ENCODE data around the gene PDE4B.
A peak's percentile ranks its signal among the peaks of the same experiment; 100 is the strongest.

Gene PDE4B

DNA sequence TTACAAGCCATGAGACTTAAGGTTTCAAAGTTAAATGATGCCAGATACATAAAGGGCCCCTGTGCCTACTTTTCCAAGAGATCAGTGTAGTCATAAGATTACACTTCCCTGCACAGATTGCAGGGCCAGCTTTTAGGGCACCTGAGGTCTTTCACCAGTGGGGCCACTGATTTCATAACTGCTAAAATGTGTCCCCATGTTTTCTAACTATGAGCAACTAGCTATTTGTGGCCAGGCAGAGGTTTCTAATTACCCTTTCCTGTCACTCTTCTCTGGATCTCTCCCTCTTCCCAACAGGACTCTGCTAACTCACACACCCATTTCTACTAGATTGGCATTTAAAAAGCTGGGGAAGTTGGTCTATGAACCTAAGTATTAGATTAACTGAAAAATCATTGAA lies 534.2 kb downstream of the PDE4B start:
- no peak for DNase-seq

DNA sequence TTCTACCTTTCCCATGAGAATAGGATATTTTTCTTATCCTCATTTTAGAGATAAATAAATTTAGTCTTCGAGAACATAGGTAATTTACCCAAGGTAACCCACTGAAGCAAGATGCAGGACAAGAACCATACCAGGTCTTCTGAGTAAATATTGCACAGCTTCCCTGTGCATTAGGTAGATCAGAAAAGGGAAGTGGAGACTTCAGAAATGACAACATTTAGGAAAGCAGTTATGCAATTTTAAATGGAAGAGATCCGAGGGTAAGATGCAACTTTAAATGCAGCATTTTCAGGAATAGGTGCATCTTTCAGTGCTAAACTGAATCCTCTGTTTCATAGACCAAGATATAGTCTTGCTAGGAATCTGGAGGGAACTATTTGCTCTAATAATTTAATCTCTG lies 534.9 kb downstream of the PDE4B start:
- no peak for DNase-seq

DNA sequence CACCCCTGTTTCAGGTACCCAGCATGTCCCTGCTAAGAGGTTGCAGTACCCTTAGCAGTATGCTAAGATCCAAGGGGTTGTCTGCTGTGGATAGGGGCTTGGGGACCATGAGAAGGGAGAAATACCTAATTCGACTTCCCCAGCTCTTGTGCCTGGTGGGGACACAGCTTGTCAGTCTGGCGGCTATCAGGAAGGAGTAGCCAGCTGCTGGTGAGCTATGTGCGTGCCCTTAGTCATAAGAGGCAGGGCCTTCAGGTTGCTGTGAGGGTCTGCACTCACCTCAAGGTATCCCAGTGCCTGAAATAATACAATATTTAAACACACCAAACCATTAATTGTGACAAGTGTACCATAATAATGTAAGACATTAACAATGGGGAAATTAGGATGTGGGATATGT lies 536.2 kb downstream of the PDE4B start:
- DNase-seq: no peak

DNA sequence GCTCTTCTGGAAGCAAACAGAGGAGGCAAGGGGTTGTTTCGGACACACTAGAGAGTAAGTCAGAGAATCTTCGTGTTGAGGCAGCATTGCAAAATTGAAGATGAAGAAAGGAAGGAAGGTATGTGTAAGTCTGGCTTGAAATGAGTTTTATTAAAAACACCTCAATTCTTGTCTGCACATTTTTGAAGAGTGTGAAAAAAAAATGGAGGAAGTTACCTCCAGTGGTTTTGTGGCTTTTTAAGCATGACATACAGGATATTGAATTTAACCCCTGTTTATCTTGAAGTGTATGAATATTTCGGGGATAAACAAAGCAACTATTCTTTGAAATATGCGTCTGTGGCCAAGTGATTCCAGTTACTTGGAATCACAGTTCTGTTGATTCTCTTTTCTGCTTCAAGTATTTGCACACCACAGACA lies 538.0 kb downstream of the PDE4B start:
- no peak for DNase-seq

DNA sequence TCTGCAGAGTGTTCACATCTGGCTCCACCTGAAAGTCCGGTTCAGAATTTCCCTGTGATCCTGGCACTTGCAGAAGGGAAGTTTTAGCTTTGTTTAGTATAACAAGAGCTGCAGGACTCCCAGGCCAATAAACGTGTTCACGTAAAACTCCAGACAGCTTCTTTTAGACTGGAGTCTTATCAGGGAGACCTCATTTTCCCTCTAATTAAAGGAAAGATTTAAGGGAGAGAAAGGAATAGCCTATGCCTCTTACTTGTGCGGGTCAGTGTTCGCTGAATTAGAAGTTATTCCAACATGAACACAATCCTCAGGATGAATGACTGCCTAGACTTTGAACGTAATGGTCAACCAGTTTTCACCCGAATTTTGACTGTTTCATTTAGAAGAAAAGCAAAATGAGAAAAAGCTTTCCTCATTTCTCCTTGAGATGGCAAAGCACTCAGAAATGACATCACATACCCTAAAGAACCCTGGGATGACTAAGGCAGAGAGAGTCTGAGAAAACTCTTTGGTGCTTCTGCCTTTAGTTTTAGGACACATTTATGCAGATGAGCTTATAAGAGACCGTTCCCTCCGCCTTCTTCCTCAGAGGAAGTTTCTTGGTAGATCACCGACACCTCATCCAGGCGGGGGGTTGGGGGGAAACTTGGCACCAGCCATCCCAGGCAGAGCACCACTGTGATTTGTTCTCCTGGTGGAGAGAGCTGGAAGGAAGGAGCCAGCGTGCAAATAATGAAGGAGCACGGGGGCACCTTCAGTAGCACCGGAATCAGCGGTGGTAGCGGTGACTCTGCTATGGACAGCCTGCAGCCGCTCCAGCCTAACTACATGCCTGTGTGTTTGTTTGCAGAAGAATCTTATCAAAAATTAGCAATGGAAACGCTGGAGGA lies 539.2 kb downstream of the PDE4B start:
- DNase-seq: no peak

DNA sequence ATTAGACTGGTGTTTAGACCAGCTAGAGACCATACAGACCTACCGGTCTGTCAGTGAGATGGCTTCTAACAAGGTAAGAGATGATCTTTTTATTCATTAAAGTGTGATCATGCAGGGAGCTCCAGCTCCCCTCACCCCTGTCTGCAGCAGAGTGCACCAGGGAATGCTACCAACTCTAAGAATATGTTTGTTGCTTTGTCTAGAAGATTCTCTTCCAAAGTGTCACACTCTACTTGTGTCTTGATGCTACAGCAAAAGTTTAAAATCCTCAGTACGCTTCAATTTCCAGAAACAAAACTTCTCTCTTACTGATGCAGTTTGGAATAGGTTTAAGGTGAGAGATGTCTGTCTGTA lies 539.8 kb downstream of the PDE4B start:
- no peak for DNase-seq

DNA sequence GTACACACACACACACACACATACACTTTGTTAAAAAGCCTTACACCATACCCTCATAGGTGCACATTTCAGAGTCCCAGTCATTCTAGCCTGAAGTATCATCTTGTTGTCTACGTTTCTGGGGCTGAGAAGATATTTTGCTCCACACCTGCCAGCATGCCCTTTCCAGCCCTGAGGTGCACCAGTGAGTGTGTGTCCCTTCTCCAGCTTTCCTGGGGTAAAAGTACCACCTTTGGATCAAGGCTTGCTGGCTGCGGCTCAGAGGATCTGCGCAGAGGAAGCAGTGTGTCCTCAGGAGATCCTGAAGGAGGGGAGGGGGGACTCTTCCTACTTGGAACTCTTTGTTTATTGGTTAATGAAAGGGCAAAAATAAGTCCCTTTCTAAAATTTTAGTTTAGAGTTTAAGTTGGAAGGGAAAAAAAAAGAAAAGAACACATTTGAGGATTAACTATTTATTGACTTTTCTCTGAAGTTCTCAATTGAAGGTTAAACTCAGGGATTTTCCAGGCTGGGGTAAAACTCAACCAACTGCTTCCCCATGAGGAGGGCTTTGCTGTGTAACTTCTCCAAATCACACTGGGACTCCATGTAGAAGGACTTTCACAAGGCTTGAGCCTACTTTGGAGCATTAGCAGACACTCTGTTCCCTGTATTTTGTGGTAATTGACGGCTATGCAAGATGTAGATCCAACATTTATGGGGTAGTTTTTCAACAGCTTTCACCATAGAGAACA lies 540.9 kb downstream of the PDE4B start:
- no peak for DNase-seq

DNA sequence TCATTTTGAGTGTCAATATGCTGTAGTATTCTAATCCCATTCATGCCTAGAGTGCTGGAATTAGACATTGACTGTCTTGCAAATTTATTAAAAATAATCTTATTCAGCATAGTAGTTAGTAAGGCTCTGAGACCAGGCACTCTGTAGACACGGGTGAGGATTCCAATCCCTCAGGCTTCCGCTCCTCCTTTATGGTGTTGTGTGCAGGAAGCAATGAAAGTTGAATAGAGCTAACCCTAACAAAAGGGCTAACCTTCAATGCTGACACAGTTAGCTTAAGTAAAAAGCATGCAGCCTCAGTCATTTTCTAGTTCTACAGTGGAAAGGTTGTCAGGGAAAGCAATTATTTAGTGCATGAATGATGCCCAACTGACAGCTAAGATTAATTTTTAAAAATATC lies 541.6 kb downstream of the PDE4B start:
- no peak for DNase-seq

DNA sequence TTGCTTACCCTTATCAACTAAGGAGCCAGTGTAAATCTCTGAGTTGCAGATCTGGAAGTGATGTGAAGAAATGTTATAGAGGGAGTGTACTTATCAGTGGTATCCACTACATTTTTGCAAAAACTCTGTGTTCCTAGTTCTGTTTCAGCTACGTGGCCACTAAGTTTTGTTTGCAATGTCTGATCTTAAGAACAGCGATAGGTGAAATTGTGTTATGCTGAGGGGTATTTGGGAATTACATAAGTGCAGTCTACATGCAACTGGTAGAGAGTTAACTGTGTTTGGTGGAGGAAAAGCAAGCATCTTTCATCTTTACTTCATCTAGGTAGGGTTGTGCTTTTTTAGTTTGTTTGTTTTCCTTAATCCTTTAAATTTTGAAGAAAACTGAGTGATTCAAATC lies 542.4 kb downstream of the PDE4B start:
- DNase-seq: no peak

DNA sequence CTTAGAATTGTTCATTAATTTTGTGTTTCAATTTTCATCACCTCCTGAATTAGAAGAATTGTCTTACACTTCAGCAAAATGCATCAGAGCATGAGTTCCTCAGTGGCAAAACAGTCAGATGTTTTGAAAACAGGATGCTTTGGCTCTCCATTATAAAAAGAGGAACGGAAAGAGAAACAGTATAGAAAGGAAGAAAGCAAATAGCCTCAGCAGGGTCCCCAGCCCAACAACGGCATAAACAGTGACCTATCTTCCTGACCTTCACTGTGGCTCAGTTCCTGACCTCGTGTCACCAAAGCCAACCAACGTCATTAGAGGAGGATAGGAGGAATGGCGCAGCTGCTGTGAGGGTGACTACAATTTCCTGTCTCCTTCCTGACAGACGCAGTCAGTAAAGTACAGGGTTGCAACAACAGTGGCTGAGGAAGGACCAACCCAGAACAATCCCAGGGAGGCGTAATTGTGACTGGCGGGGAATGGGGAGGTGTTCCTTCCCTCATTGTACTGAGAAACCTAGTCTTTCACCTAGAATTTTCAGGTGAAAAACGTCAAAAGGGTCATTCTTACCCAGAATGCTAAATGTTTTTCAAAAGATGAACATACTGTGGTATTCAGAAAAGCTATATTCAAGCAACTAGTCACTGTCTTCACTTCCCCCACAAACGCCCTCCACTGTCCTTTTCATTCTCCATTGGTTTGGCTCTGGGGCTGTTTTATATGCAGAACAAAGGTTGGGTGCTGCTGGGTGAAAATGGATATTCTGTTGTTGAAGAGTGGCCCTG lies 543.4 kb downstream of the PDE4B start:
- no peak for DNase-seq

DNA sequence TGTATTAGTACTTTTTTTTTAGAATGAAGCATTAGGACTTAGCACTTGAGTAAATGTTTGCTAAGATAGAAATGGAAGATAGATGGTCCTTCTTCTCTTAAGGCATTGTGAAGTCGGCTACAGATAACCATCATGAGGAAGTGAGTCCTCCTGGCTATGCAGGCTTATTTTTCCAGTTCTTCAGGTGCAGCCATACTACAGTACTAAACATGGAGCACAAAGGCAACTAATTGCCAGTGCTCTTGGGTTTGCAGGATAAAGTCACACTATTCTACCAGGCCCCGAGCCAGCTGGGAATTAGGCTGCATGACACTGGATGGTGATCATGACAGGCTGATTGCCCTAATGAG lies 543.9 kb downstream of the PDE4B start:
- DNase-seq: no peak

DNA sequence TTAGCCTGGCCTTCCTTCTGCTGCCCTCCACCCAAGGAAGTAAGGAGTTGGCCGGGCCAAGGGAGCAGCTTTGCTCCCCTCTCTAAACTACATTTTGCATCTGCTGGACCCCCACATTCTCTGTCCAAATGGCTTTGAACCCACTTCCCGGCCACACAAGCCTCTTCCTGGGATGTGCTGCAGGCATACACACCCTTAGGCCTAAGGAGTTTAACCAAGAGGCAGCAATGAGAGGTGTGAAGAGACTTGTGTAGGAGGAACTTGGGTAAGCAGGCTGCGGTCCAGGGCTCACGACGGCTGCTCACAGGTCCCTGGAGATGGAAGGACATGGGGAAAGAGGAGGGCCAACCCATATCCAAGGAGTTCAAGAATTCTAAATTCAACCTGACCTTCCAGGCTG lies 544.6 kb downstream of the PDE4B start:
- no peak for DNase-seq

DNA sequence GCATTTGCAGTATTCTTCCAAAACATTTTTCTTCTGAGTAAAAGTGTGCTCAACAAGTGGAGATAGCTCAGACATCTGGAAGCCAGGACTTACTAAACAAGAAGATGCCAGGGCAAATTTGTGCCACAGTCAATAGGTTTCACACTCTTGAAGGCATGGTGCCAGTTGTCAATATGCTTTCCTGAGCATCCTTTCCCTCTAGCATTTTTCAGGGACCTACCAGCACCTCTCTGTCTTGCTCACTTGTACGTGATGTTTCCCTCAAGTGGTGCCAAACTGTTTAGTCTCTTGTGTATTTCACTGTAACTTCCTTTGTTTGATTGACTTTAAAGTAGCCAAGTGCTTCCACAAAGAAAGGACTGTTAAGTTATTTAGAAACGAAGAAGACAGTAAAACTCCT lies 547.2 kb downstream of the PDE4B start:
- DNase-seq: no peak

DNA sequence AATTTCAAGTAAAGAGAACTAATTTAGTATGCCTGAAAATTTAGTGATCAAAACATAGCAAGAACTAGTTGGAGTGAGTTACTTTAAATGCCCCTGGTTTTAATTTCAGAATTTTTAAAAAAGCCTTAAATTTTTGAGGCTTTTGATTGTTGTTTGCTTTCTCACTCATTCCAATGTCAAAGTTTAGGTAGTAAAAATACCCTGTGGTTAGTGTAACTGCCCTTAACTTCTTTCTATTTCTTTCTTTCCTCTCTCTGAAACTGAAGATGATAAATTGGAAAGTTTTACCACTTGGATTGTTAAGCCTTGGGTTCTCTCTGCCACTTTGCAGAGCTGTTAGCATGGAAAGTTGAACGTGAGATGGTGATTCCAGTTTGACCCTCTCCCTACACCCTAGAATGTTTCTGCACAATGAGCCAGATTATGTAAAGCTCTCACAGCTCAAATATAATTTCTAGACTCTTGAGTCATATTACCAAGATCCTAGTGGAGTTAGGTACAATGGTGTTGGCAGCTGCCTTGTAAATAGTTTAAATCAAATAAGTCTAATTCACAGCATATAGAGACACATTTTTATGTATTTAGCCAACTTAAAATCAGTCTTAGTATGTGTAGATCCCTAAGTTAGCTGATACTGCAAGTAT lies 548.9 kb downstream of the PDE4B start:
- no peak for DNase-seq

DNA sequence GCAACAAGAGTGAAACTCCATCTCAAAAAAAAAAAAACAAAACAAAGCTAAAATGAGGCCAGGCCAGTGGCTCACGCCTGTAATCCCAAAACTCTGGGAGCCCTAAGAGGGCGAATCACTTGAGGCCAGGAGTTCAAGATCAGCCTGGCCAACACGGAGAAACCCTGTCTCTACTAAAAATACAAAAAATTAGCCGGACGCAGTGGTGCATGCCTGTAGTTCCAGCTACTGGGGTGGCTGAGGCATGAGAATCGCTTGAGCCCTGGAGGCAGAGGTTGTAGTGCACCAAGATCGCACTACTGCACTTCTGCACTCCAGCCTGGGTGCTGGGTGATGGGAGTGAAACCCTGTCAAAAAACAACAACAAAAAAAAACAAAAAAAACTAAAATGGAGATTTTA lies 550.0 kb downstream of the PDE4B start:
- DNase-seq: no peak

DNA sequence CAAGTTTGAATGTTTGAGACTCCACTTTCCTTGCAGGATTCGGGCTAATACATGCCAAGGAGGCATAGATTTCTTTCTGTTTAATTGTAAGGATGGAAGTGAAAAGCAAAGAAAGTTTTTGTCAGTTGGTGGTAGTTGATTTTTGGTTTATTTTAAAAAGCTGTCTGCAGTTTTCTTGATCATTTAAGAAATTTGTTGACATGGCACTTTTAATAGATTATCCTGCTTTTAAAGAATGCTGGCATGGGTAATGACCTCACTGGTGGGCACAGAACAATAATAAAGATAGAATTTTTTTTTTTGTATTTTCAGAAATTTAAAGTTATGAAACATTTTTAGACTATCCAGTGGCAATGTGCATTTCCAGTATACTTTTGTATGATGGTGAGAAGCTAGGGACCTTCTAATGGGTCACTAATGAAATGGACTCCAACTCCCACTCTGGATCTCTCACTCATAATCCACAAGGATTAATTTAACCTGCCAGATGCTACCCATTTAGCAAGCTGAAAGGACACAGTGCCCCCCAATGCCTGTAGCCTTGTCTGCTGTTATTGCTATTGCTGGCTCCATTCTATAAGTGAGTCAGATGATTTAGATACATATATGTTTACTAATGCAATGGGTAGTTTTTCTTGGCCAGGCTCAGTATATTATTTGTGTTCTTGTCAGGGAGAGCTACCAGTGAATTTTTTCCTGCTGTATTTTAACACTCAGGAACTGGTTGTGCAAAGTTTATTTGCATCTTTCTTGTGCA lies 551.1 kb downstream of the PDE4B start:
- no peak for DNase-seq

DNA sequence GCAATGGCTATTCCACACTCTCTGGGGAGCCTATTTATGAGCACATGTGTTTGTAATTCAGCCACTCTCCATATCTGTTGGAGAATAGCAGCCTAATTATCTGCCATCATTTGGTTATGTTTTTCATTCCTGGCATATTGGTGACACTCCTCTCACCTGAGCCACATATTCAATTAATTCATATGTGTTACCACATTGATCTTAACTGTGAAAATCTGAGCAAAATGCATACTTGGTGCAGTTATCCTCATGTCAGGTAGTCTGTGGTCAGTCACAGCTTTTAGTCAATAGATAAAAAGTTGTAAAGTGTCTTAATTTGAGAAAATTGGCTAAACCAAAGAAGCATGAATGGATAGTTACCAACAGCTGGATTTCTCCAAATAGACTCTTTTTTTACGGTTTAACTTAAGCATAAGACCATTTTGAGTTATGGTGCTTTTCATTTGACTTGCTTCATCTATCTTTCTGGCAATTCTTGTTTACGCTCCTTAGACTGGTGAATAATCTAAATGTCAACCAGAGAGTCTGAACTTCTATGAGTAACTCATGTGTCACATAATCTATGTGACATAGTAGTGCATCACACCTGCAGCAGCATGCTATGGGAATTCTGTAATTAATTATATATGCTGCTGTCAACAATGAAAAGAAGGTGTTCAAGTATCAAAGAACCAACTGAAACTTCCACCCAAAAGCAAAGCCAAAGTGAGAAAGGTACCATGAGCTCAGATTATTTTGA lies 553.5 kb downstream of the PDE4B start:
- DNase-seq: no peak

DNA sequence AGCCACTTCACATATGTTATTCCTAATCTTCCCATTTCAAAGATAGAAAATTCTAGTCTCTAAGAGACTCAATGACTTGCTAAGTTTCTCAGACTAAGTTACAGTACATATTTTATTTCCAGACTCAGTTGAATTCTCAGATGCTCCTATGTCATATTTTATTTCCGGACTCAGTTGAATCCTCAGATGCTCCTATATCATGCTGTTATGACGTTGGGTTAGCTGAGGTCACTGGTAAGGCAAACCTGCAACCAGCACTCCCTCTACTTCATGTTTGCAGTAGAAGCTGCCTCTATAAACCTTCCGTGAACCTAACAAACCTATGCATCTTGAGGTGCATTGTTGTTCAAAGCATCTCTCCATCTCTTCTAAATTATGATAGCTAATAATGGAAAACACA lies 554.2 kb downstream of the PDE4B start:
- no peak for DNase-seq

DNA sequence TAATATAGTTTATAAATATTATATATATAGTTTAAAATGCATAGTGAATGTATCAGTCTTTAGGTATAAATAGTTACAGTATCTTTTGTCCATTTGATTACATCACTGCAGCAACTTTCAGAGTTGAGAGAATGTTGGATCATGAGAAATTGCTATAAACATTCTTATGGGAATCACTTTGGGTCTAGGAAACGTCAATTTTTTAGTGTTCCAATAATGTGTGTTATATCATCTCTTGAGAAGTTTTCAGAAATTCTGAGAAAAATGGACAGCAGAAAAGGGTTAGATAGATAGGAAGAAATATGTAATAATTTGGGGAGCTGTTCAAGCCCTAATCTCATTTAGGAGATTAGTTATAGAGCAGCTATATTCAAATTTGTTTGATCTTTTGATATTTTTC lies 556.1 kb downstream of the PDE4B start:
- no peak for DNase-seq

DNA sequence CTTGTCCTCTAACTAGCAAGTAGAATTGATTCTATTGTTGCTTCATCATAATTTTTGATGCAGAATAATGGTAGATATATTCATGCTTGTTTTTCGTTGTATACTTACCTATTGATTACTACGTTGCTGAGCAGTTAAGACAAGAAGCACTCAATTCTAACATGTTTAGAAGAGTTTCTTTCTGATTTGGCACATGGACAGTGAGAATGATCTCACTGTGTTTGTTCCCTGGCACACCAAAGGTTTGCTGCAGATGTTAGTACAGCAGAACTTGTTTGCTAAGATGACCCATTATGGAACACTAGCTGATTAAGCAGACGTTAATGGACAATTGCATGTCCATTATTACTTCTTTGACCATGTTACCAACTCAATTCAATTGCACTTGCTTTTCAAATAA lies 556.5 kb downstream of the PDE4B start:
- peak; percentile 7 for DNase-seq

DNA sequence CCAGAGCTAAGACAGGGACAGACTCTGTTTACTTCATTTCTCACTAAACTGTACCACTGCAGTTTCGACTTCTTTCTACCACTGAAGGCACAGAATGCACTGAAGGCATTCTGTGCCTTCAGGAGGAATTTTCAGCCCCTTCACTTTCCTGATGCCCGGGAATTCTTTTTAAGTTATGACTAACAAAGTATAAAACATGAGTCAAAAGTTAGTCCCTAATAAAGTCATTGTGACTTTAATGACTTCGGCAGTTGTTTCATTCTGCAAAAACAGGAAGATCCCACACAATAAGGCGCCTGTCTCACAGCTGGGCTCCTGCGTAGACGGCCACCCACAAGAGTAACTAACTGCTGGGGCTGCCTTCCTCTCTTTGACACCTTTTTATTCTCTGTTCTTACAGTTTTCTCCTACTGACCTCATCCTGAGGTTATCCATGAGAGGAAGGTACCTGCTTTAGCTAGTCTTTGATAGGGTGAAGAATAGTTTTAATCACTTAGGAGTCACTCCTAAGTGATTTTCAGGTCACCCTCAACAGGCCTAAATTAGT lies 557.4 kb downstream of the PDE4B start:
- DNase-seq: no peak

DNA sequence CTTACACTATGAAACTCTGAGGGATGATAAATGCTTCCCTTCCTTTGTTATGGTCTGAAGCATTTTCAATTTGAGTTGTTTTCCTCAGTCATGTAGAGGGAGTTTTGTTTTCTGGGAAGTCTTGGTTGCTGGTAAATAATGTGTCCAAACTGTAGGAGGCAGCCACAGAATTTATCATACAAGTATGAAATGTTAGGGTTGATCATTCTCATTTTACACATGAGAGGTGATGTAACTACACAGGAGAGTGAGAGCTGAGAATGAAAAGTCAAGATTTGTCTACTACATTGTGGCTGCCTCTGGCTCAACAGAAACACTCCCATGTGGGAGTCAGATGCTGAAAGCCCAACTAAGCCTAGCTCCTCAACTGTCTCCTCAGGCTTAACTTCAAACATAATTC lies 558.8 kb downstream of the PDE4B start:
- no peak for DNase-seq
